HG03432 (cell line): ENCODE data around the gene EGLN2.
"Not testable (repeated sequence)": the region's sequence is repeated elsewhere in the genome, so short reads cannot be mapped to it uniquely, and the experiment has no call there.

ENCODE experiments used
- ATAC-seq: cut with Tn5 transposase; IDR thresholded peaks from one replicate; pipeline ENCODE4 v1.9.1; 2021; ENCODE audit warnings: mild to moderate bottlenecking, moderate library complexity; ENCODE audit not compliant: unreplicated experiment

Gene EGLN2

DNA sequence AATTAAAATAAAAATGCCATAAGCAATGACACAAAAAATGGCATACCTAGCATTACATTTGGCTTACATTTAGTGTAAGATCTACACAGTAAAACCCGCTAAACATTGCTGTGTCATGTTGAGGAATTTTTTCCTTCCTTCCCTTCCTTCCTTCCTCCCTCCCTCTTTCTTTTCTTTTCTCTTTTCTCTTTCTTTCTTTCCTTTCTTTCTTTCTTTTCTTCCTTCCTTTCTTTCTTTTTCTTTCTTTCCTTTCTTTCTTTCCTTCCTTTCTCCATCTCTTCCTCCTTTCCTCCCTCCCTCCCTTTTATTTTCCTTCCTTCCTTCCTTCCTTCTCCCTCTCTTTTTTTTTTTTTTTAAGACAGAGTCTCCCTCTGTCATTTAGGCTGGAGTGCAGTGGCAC is 39.5 kb downstream of the EGLN2 start:
- ATAC-seq: not testable (repeated sequence)

DNA sequence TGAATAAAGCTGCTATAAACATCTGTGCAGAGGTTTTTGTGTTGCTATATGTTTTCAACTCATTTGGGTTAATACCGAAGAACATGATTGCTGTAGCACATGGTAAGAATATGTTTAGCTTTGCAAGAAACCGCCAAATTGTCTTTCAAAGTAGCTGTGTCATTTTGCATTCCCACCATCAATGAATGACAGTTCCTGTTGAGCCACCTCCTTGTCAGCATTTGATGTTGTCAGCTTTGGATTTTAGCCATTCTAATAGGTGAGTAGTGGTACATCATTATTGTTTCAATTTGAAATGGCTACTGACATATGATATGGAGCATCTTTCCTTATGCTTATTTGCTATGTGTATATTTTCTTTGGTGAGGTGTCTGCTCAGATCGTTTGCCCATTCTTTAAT is 43.0 kb downstream of the EGLN2 start:
- not testable (repeated sequence) for ATAC-seq

DNA sequence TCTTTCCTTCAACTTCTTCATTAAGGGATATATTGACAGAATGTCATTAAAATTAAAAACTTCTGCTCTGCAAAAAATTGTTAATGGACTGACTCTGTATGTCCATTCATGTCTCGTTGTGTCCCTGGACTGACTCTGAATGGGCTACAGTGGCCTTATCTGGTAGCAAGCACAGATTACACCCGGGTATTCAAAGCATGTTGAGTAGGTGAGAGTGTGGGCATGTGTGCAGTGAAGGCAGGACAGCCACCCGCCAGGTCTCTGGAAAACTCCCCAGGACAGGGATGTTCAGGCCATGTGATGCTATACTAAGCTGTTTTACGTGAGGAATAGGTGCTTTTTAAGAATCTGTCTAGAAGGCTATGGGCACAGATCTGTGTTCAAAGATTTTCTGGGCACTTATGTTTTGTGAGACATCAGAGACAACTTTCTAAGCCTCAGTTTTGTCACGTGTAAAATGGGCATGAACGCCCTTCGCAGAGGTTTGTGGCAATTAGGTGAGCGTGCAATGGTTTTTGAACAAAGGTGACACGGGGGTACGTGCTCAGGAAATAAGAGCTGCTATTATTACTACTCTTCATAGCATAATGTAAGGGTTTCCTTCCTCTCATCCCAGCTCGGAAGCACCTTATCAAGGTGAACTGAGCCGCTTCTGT is 44.1 kb downstream of the EGLN2 start:
- ATAC-seq: not testable (repeated sequence)

DNA sequence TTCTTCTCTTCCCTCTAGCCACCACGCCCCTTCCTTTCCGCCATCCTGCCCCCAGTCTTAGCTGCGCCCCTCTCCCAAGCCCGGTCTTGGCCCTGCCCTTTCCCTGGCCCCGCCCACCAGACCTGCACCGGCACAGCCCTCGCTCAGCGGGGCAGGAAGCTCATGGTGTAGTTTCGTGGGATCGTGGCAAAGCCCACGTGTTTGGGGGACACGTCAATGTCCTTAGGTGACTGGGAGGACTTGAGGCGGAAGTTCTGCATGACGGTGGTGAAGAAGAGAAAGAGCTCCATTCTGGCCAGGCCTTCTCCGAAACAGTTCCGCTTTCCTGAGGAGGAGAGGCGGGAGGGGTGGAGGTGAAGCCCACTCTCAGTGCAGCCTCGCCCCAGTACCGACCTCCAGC is 44.7 kb downstream of the EGLN2 start:
- ATAC-seq: not testable (repeated sequence)

DNA sequence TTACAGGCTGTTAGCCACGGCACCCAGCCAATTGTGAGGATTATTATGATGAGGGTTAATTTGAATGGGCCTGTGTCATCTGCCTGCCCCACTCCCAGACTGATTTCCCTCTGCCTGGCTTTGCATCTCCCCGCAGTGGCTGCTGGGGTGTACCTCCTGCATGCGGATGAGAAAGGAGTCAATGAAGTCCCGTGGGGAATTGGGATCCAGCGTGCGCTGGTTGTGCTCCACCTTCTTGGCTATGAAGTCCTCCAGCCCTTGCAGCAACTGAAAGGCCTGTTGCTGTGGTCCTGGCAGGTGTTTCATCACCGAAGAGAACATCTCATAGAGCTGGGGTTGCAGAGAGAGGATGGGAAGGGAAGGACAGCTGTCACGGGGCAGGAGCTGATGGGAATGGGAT is 47.7 kb downstream of the EGLN2 start:
- not testable (repeated sequence) for ATAC-seq

DNA sequence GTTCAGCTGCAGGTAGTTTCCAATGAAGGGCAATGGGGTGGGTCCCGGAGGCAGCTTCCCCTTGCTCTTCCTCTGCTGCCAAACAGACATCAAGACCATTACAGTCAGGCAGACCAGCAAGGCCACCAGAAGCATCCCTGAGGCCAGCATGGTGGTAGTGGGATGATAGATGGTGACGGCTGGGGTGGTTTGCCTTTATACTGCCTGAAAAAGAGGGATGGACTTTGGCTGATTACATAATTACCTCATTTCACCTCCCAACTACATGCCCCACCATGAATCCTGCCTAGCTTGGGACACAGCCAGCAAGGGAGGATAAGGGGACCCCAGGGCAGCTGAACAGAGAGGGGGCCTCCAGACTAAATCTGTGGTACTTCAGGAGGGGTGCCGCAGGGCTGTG is 51.3 kb downstream of the EGLN2 start, which contains the start of gene CYP2A6:
CYP2A6 (minus strand) TSS at position 171 of the 400 bp plus-strand sequence; CDS start at position 150, 21 bp downstream.
- ATAC-seq: not testable (repeated sequence)

DNA sequence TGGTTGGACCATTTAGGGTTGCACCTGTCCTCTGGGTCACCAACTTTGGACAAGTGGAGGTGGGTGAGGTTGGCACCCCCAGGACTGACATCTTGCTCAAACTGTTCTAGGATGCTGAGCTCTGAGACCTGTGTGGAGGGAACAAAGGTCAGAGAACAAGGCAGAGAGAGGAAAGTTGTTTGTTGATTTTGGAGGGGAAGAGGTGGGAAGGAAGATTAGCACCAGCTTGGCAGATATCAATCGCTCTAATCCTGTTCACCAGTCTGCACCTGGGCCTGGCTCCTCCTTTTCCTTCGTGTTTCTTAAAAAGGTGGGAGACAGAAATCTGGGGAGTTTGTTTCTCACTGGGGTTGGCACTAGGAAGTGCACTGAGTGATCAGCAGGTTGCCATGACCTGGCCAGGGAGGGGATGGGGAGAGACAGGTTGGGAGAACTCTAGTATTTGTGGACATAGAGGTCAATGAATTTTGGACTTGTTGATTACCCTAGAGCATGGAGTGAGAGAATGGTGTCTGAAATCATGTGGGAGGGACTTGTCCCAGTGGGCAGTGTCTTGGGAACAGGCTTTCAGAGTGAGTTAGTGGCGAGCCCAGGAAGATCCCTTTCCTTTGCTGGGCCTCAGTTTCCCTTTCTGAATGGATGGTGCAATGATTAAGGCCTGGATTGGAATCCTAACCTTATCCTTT is 53.6 kb downstream of the EGLN2 start:
- ATAC-seq: not testable (repeated sequence)
